ENCODE data around the gene TEAD2.
"Not testable (repeated sequence)": the region's sequence is repeated elsewhere in the genome, so short reads cannot be mapped to it uniquely, and the experiment has no call there.

The TEAD2 gene

GRCh38 chr19:49331187-49331586 is 31.0 kb downstream of the TEAD2 start:
- DNase-seq: not testable (repeated sequence)

DNA sequence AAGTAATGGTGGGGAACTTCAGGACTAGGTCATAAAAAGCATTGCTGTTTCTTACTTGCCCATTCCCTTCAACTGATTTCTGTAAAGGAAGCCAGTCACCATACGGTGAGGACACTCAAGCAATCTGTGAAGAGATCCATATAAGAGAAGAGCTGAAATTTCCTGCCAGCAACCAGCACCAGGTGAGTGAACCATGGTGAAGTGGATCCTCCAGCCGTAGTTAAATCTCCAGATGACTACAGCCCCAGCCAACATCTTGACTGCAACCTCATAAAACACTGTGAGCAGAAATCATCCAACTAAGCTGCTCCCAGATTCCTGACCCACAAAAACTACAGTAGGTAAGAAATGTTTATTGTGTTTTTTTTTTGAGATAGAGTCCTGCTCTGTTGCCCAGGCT is 33.5 kb downstream of the TEAD2 start:
- DNase-seq: no peak

GRCh38 chr19:49327878-49328544 is 34.2 kb downstream of the TEAD2 start:
- DNase-seq: peak; percentile 49

DNA sequence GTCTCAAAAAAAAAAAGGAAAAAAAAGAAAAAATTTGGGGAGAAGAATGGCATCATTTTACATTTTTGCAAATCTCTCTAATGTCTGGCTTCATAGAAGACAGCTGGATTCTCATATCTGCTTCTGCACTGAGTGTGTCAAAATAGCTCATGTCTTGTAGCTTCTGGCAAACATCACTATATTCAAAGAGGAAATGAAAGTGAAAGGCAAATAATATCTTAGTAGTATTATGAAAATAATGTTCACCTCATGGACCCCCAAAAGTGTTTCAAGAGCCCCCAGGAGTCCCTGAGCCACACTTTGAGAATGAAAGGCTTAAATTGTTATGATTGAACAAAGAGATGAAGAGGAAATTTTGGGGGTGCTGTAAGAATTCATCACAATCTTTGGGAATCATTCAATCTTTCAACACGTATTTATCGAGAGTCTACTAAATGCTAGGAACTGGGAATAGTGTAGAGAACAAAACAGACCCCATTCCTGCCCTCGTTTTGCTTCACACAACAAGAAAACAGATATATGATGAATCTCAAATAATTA is 36.0 kb downstream of the TEAD2 start:
- peak; percentile 22 for DNase-seq

DNA sequence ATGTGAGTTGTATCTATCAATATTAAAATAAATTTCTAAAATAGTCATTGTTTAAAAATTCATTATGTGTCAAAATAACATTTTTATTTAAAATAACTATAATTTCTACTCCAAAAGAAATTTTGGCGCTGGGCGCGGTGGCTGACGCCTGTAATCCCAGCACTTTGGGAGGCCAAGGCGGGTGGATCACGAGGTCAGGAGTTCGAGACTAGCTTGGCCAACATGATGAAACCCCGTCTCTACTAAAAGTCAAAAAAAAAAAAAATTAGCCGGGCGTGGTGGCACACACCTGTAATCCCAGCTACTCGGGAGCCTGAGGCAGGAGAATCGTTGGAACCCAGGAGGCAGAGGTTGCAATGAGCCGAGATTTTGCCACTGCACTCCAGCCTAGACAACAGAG is 36.5 kb downstream of the TEAD2 start:
- DNase-seq: not testable (repeated sequence)

DNA sequence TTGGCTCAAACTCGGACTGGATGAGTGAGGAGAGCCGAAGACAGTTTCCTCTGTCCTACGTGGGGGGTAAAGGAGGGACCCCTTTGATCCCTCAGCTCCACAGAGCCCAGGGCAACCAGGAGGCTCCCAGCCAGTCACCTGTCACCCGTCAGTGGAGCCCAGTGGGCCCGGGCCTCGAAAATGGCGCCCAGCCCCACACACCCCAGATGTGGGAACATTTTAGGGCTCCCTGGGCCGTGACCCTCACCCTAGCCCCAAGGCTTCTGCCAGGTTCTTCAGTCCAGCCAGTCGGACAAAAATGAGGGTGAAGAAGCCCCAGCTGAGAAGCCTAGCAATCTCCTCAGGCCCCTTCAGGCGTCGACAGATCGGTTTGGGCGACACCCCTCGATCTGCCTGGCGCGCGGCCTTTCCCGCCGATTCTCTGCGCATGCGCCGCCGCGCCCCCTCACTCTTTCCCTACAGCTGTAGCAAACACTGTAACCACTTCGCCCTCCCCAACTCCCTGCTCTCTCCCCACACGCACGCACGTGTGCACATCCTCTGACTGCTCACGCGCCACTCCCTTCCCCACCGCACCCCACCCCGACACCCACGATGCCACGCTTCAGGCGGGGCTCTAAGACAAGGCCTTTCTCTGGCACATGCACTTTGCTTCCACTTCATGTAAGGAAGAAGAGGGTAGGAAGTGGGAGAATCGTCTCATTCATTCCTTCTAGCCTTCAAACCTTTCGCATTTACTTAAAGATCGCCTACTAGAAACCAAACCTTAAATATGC is 37.2 kb downstream of the TEAD2 start, which contains the start of gene SLC6A16:
TSS of gene SLC6A16 (minus strand) at position 391 of the 776 bp plus-strand sequence. CDS start 13,844 bp downstream, outside the sequence.
- DNase-seq: no peak

DNA sequence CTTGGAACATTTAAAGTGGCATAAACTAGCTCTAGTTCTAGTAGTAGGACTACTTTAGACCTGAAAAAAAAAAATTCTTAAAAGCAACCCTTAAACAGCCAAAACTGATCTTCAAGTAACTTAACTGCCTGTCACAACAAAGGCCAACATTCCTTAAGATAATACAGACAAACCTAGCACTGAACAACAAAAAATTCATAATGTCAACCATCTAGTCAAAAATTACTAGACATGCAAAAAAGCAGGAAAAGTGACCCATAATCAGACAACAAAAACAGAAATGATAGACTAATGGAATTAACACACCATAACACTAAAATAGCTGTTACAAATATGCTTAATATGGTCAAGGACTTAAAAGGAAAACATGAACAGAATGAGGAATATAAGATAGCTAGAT is 43.9 kb downstream of the TEAD2 start:
- no peak for DNase-seq

GRCh38 chr19:49316284-49316683 is 45.9 kb downstream of the TEAD2 start:
- no peak for DNase-seq

- DNase-seq: no peak
Measured at GRCh38 chr19:49315111-49315510, 47.1 kb downstream of the TEAD2 start.

GRCh38 chr19:49309087-49309486 is 53.1 kb downstream of the TEAD2 start:
- no peak for DNase-seq

DNA sequence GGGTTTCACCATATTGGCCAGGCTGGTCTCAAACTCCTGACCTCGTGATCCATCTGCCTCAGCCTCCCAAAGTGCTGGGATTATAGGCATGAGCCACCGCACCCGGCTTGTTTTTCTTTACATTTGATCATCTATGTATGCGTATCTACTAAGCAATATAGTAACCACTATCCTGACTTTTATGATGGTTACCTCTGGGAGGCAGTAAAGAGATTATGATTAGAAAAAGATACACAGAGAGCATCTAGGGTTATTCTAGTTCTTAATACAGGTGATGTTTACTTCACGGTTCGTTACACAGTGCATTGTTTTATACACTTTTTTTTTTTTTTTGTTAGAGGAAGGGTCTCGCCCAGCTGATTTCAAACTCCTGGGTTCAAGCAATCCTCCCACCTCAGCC is 55.5 kb downstream of the TEAD2 start:
- not testable (repeated sequence) for DNase-seq

DNA sequence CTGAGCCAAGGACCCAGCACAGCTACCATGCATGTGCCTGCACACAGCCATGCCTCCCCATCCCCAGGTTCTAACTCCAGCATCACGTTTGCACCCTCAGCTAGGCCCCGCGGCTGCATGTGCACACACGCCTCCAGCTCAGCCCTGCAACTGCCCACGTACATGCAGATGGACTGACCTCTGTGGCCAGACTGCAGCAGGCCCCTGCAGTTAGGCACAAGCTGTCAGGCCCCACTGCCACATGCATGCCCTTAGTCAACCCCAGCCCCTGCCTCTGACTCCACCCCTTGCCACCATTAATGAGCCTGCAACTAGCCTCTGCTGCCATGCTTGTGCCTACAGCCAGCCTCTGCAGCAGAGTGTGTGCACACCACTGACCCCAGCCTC is 60.4 kb downstream of the TEAD2 start:
- DNase-seq: no peak

DNA sequence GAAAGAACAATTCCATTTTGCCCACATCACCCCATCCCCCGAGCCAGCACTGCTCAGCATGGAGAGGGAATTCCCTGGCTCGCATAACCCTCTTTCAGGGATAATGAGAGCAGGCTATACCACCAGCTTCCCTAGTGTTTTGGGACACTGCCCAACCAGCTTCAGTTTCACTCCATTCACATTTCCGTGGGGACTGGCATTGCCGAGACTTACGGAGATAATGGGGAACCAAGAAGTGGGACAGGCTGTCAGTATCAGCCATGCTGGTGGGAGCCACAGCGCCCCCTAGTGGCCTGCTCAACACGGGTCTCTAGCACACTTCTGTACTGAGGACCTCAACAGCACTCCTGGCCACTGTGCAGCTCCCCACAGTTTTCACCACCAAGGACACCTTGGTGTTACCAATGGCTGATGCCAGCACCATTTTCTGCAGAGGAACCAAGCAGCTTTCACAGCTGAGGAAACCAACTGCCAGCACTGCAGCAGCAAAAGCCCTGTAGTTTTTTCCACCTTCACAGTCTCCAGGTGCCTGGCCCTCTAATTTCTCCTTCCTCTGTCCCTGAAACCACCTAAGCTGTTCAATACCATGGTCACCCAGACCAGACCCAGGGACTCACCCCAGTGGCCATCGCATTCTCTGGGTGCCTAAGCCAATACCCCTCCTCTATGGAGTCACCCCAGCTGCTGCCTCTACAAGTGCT is 60.9 kb downstream of the TEAD2 start:
- DNase-seq: peak; percentile 79

GRCh38 chr19:49298653-49299052 is 63.6 kb downstream of the TEAD2 start:
- DNase-seq: not testable (repeated sequence)

DNA sequence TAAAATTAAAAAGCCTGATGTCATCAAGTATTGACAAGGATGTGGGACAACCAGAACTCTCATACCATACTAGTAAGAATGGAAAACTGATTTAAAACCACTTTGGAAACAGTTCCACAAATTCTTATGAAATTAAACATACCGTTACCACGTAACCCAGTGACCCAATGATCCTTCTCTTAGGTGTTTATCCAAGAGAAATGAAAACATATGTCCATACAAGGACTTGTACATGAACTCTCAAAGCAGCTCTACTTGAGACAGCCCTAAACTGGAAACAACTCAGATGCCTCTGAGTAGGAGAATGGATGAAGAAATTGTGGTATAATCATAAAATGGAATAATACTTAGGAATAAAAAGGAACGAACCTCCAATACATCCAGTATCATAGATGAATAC is 64.8 kb downstream of the TEAD2 start:
- DNase-seq: no peak

GRCh38 chr19:49295208-49295880 is 66.9 kb downstream of the TEAD2 start:
- no peak for DNase-seq

DNA sequence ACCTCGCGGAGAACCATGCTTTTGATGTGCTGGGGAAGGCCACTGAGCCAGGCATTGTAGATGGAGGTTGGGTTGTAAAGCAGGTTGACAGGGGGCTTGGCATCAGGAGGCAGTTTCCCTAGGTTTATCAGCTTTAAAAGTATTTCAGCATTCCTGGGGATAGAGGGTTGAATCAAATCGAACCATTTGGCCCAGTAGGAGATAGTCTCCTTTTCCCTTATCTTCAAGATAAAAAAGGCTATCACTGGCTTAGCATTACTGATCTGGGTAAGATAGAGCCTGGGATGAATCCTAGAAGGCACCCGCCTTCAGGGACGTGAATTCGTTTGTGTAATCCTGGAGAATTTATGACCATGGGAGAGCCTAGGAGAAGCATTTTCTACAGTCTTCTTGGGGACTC is 67.8 kb downstream of the TEAD2 start:
- no peak for DNase-seq
